ENCODE results near the gene USP3. TPM values are rescaled to one million over a fixed set of nuclear protein-coding genes. Genes with fewer than 3 reads are reported as not detected.
"Not testable (repeated sequence)": the region's sequence is repeated elsewhere in the genome, so short reads cannot be mapped to it uniquely, and the experiment has no call there.

Gene USP3
- total RNA-seq, 1 donor from 2014 or later, result 80.0 TPM

DNA sequence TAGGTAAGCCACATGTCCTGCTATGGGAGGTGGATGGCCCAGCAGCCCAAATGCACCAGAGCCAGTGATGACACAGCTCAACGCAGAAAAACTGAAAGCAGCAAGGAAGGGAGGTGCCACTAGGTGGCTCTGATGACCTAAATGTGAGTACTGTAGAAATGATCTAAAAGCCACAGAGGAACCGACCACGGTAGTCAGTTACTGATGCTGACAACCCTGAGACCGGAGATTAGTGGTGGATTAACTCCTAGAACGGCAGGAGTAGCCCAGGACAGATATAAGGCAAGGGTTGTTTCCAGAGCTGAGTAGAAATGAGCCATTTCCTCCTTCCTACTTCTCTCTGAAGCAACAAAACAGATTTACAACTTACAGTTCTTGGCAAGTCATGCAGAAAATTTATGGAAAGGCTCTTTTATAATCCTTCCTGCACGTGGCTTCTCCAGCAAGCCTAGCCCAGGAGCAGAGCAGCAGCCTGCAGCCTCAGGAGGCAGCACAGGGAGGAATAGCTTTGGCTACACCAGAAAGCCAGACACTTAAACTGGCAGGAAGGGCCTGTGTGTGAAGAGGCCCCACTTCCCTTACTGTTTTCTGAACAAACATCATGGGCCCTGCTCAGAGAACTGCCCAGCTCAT is 105.9 kb downstream of the USP3 start:
- H3K4me1 Mint-ChIP-seq, result peaks cover 25% of the 10 kb centered on the region
- TF ChIP-seq, protein P1, sequence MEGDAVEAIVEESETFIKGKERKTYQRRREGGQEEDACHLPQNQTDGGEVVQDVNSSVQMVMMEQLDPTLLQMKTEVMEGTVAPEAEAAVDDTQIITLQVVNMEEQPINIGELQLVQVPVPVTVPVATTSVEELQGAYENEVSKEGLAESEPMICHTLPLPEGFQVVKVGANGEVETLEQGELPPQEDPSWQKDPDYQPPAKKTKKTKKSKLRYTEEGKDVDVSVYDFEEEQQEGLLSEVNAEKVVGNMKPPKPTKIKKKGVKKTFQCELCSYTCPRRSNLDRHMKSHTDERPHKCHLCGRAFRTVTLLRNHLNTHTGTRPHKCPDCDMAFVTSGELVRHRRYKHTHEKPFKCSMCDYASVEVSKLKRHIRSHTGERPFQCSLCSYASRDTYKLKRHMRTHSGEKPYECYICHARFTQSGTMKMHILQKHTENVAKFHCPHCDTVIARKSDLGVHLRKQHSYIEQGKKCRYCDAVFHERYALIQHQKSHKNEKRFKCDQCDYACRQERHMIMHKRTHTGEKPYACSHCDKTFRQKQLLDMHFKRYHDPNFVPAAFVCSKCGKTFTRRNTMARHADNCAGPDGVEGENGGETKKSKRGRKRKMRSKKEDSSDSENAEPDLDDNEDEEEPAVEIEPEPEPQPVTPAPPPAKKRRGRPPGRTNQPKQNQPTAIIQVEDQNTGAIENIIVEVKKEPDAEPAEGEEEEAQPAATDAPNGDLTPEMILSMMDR (conservative IDR thresholded peaks at IDR 0.05), result peak; percentile 80
- H3K27me3 Mint-ChIP-seq (ENCODE audit: low read depth), result no peaks in the 10 kb centered on the region
- peak overlapping the region; percentile 50 for H3K4me3 Mint-ChIP-seq
- DNase-seq (ENCODE audit: low read depth, low spot score), result peak; percentile 63
- H3K27ac Mint-ChIP-seq (ENCODE audit: unreplicated experiment), result peak overlapping the region; percentile 91
- no peaks in the 10 kb centered on the region for H3K9me3 Mint-ChIP-seq
- H3K36me3 Mint-ChIP-seq (ENCODE audit: low read depth), result peaks cover 12% of the 10 kb centered on the region

DNA sequence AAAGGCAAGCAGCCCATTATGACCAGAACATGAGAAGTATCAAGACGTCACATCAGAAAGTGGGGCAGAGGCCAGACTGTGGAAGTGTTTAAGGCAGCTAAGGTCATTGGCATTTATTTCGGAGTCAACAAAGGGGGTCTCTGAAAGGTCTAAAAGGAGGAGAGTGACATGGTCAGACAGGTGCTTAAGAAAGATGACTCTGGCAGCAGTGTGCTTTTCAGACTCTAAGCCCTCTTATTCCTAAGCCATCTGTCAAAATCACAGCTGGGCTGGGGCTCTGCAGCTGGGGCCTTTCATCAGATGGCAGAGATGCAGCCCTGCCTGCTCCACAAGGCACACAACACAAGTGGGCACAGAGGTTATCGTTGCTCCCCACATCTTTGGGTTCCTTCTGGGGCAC is 106.8 kb downstream of the USP3 start:
- Mint-ChIP-seq H3K27ac (ENCODE audit: unreplicated experiment) (peak overlapping the region; percentile 91), H3K27me3 (ENCODE audit: low read depth) (no peaks in the 10 kb centered on the region), H3K4me3 (no peak overlapping the region), H3K36me3 (ENCODE audit: low read depth) (peaks cover 17% of the 10 kb centered on the region), H3K4me1 (peaks cover 25% of the 10 kb centered on the region), H3K9me3 (no peaks in the 10 kb centered on the region)
- no peak for DNase-seq (ENCODE audit: low read depth, low spot score)
- TF ChIP-seq, protein P1 (conservative IDR thresholded peaks at IDR 0.05), result no peak

DNA sequence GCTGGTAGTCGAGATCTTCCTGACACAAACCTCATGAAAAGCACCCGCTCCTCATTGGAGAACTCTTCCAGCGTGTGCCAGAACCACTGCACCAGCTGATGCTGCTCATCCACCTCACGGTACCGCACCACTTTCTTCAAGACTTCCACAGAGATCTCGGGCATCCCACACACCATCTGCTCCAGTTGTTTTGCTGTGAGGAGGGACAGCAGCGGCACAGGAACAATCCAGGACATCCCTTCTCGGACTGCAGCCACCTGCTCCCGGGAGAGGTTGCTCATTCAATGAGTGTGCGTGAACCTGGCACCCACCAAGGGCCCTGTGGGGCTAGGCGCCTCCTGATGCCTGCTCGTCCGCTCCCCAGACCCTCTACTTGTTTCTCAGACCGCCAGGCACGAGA is 107.9 kb downstream of the USP3 start:
- Mint-ChIP-seq H3K36me3 (ENCODE audit: low read depth) (peaks cover 22% of the 10 kb centered on the region), H3K27me3 (ENCODE audit: low read depth) (no peaks in the 10 kb centered on the region), H3K27ac (ENCODE audit: unreplicated experiment) (peak overlapping the region; percentile 30), H3K4me1 (peaks cover 25% of the 10 kb centered on the region), H3K9me3 (no peaks in the 10 kb centered on the region), H3K4me3 (no peak overlapping the region)
- TF ChIP-seq, protein P1 (conservative IDR thresholded peaks at IDR 0.05), result no peak
- DNase-seq (ENCODE audit: low read depth, low spot score), result no peak

DNA sequence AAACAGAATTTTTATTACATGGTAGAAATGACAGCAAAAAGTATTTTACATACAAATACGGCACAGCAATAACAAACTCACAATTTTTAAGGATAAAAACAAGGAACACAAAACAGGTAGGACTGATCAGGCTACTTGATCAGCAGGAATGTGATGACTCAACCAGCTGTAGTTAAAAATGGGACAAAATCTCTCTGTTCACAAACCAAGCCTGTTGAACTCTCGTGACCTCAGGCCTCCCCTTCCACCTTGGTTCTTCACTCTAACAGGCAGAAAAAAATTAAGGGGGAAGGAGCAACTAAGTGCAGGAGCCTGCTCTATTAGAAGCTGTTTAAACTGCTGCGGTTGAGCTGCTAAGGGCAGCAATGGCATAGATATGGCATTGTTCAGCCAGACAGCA is 111.5 kb downstream of the USP3 start:
- TF ChIP-seq, protein P1 (conservative IDR thresholded peaks at IDR 0.05), result no peak
- H3K4me3 Mint-ChIP-seq, result no peak overlapping the region
- peaks cover 42% of the 10 kb centered on the region for H3K36me3 Mint-ChIP-seq (ENCODE audit: low read depth)
- no peak for DNase-seq (ENCODE audit: low read depth, low spot score)
- peaks cover 8% of the 10 kb centered on the region for H3K4me1 Mint-ChIP-seq
- no peak overlapping the region for H3K27ac Mint-ChIP-seq (ENCODE audit: unreplicated experiment)
- no peaks in the 10 kb centered on the region for H3K27me3 Mint-ChIP-seq (ENCODE audit: low read depth)
- no peaks in the 10 kb centered on the region for H3K9me3 Mint-ChIP-seq

DNA sequence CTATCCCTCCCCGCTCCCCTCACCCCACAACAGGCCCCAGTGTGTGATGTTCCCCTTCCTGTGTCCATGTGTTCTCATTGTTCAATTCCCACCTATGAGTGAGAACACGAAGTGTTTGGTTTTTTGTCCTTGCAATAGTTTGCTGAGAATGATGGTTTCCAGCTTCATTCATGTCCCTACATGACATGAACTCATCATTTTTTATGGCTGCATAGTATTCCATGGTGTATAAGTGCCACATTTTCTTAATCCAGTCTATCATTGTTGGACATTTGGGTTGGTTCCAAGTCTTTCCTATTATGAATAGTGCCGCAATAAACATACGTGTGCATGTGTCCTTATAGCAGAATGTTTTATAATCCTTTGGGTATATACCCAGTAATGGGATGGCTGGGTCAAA is 112.8 kb downstream of the USP3 start:
- not testable (repeated sequence) for DNase-seq (ENCODE audit: low read depth, low spot score); H3K27ac Mint-ChIP-seq (ENCODE audit: unreplicated experiment); H3K27me3 Mint-ChIP-seq (ENCODE audit: low read depth); H3K9me3 Mint-ChIP-seq; H3K4me1 Mint-ChIP-seq; H3K4me3 Mint-ChIP-seq
- H3K36me3 Mint-ChIP-seq (ENCODE audit: low read depth), result peaks cover 50% of the 10 kb centered on the region

DNA sequence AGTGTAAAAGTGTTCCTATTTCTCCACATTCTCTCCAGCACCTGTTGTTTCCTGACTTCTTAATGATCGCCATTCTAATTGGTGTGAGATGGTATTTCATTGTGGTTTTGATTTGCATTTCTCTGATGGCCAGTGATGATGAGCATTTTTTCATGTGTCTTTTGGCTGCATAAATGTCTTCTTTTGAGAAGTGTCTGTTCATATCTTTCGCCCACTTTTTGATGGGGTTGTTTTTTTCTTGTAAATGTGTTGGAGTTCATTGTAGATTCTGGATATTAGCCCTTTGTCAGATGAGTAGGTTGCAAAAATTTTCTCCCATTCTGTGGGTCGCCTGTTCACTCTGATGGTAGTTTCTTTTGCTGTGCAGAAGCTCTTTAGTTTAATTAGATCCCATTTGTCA is 113.2 kb downstream of the USP3 start:
- not testable (repeated sequence) for H3K4me1 Mint-ChIP-seq; H3K4me3 Mint-ChIP-seq; H3K9me3 Mint-ChIP-seq; H3K27me3 Mint-ChIP-seq (ENCODE audit: low read depth); H3K27ac Mint-ChIP-seq (ENCODE audit: unreplicated experiment); DNase-seq (ENCODE audit: low read depth, low spot score)
- H3K36me3 Mint-ChIP-seq (ENCODE audit: low read depth), result peaks cover 51% of the 10 kb centered on the region

DNA sequence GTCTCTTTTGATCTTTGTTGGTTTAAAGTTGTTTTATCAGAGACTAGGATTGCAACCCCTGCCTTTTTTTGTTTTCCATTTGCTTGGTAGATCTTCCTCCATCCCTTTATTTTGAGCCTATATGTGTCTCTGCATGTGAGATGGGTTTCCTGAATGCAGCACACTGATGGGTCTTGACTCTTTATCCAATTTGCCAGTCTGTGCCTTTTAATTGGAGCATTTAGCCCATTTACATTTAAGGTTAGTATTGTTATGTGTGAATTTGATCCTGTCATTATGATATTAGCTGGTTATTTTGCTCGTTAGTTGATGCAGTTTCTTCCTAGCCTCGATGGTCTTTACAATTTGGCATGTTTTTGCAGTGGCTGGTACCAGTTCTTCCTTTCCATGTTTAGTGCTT is 116.4 kb downstream of the USP3 start:
- H3K27me3 Mint-ChIP-seq (ENCODE audit: low read depth); DNase-seq (ENCODE audit: low read depth, low spot score); H3K27ac Mint-ChIP-seq (ENCODE audit: unreplicated experiment); H3K4me3 Mint-ChIP-seq; H3K9me3 Mint-ChIP-seq; H3K4me1 Mint-ChIP-seq: not testable (repeated sequence)
- H3K36me3 Mint-ChIP-seq (ENCODE audit: low read depth), result peaks cover 59% of the 10 kb centered on the region

Data from neural crest cell (in vitro differentiated cells).